ENCODE results near the gene MAN1A1.

The MAN1A1 gene

GRCh38 chr6:119243657-119244056 lies 105.9 kb downstream of the MAN1A1 start:
- no peak overlapping the region for H2AFZ ChIP-seq (ENCODE audit: low read depth, low read length, severe bottlenecking)
- no peaks in the 10 kb centered on the region for H3K27me3 ChIP-seq (ENCODE audit: low read length)
- TF ChIP-seq EZH2phosphoT487 (conservative IDR thresholded peaks at IDR 0.05; ENCODE audit: low read length) (no peak), CTCF (IDR thresholded peaks at IDR 0.05; ENCODE audit: insufficient read depth, low read length, poor library complexity, severe bottlenecking) (no peak)

GRCh38 chr6:119243037-119243436 lies 106.5 kb downstream of the MAN1A1 start:
- Histone ChIP-seq H3K4me2 (ENCODE audit: low read depth, low read length, poor library complexity, severe bottlenecking) (no peak overlapping the region), H3K4me3 (ENCODE audit: insufficient read depth, low read length, poor library complexity, severe bottlenecking) (no peak overlapping the region), H3F3A (ENCODE audit: insufficient read depth) (no peaks in the 10 kb centered on the region), H3K9me2 (replicated peaks; ENCODE audit: insufficient read depth, low read length) (no peaks in the 10 kb centered on the region), H3K9ac (ENCODE audit: low read length) (no peak overlapping the region), H3K27ac (ENCODE audit: low read depth, low read length) (no peak overlapping the region), H3K79me2 (ENCODE audit: insufficient read depth, low read length) (no peaks in the 10 kb centered on the region), H3K36me3 (ENCODE audit: low read length) (no peaks in the 10 kb centered on the region), H3K27me3 (ENCODE audit: low read length) (no peaks in the 10 kb centered on the region), H3K9me3 (ENCODE audit: insufficient read depth, low read length) (no peaks in the 10 kb centered on the region), H4K20me1 (ENCODE audit: low read depth, low read length) (no peaks in the 10 kb centered on the region), H2AFZ (ENCODE audit: low read depth, low read length, severe bottlenecking) (no peak overlapping the region)
- no peak for TF ChIP-seq CTCF (IDR thresholded peaks at IDR 0.05; ENCODE audit: insufficient read depth, low read length, poor library complexity, severe bottlenecking)
- TF ChIP-seq EZH2phosphoT487 (conservative IDR thresholded peaks at IDR 0.05; ENCODE audit: low read length): no peak

More at GRCh38 chr6:119243657-119244056, 105.9 kb downstream of the MAN1A1 start:
- Histone ChIP-seq H3K9me2 (replicated peaks; ENCODE audit: insufficient read depth, low read length) (no peaks in the 10 kb centered on the region), H3K4me3 (ENCODE audit: insufficient read depth, low read length, poor library complexity, severe bottlenecking) (no peak overlapping the region), H3K9ac (ENCODE audit: low read length) (no peak overlapping the region), H3K4me2 (ENCODE audit: low read depth, low read length, poor library complexity, severe bottlenecking) (no peak overlapping the region), H3K79me2 (ENCODE audit: insufficient read depth, low read length) (no peaks in the 10 kb centered on the region), H3F3A (ENCODE audit: insufficient read depth) (no peaks in the 10 kb centered on the region), H3K36me3 (ENCODE audit: low read length) (no peaks in the 10 kb centered on the region), H3K27ac (ENCODE audit: low read depth, low read length) (no peak overlapping the region), H3K9me3 (ENCODE audit: insufficient read depth, low read length) (no peaks in the 10 kb centered on the region), H4K20me1 (ENCODE audit: low read depth, low read length) (no peaks in the 10 kb centered on the region)

- Histone ChIP-seq H3K9me3 (ENCODE audit: insufficient read depth, low read length) (no peaks in the 10 kb centered on the region), H3K9me2 (replicated peaks; ENCODE audit: insufficient read depth, low read length) (no peaks in the 10 kb centered on the region), H2AFZ (ENCODE audit: low read depth, low read length, severe bottlenecking) (no peak overlapping the region), H3F3A (ENCODE audit: insufficient read depth) (no peaks in the 10 kb centered on the region), H3K27me3 (ENCODE audit: low read length) (no peaks in the 10 kb centered on the region), H3K27ac (ENCODE audit: low read depth, low read length) (no peak overlapping the region), H3K9ac (ENCODE audit: low read length) (no peak overlapping the region), H3K4me3 (ENCODE audit: insufficient read depth, low read length, poor library complexity, severe bottlenecking) (no peak overlapping the region), H3K36me3 (ENCODE audit: low read length) (no peaks in the 10 kb centered on the region), H4K20me1 (ENCODE audit: low read depth, low read length) (no peaks in the 10 kb centered on the region), H3K79me2 (ENCODE audit: insufficient read depth, low read length) (no peaks in the 10 kb centered on the region), H3K4me2 (ENCODE audit: low read depth, low read length, poor library complexity, severe bottlenecking) (no peak overlapping the region)
- no peak for TF ChIP-seq EZH2phosphoT487 (conservative IDR thresholded peaks at IDR 0.05; ENCODE audit: low read length)
- no peak for TF ChIP-seq CTCF (IDR thresholded peaks at IDR 0.05; ENCODE audit: insufficient read depth, low read length, poor library complexity, severe bottlenecking)
These were observed 107.8 kb downstream of the MAN1A1 start for GRCh38 chr6:119241540-119242309.

Data from SU-DHL-6 (cell line).